CD14-positive monocyte (primary cell): Measurements from ENCODE around the gene ZCWPW1. TPM values are rescaled to one million over a fixed set of nuclear protein-coding genes. Genes with fewer than 3 reads are reported as not detected.
A peak's percentile ranks its signal among the peaks of the same experiment; 100 is the strongest.

Source experiments
- DNase-seq, 3 donors: peaks; one replicate each; pipeline ENCODE4 v3.0.0-alpha.2; 2011 to 2022
- H2AFZ ChIP-seq: 2 replicates; pipeline ENCODE4 v1.6.0; 2012; ENCODE audit warnings: mild to moderate bottlenecking, low read depth, low read length, inconsistent platforms; ENCODE audit not compliant: insufficient read depth, poor library complexity, severe bottlenecking
- H3K27ac ChIP-seq, 2 donors: 1 replicate in 1 of 2; 2 replicates in 1 of 2; pipeline ENCODE4 v1.5.1; 2012 to 2013; ENCODE audit warnings: low read length in 2 of 2, control low read depth in 1 of 2, inconsistent platforms in 1 of 2, low read depth in 1 of 2, mild to moderate bottlenecking in 1 of 2
- H3K27me3 ChIP-seq, 2 donors: one replicate each; pipeline versions ENCODE4 v1.6.0 to v1.6.1; 2011 to 2013; ENCODE audit warnings: low read length in 2 of 2; ENCODE audit not compliant: control insufficient read depth in 2 of 2, insufficient read depth in 2 of 2
- H3K36me3 ChIP-seq, 2 donors: replicated peaks in 1 of 2; 1 replicate in 1 of 2; 2 replicates in 1 of 2; pipeline versions ENCODE4 v1.5.1 to v1.6.1; 2012 to 2013; ENCODE audit warnings: low read length in 2 of 2, control low read depth in 1 of 2, inconsistent platforms in 1 of 2, mild to moderate bottlenecking in 1 of 2; ENCODE audit not compliant: insufficient read depth in 2 of 2, control insufficient read depth in 1 of 2
- H3K4me1 ChIP-seq, 2 donors: 1 replicate in 1 of 2; 2 replicates in 1 of 2; pipeline versions ENCODE4 v1.5.1 to v1.6.1; 2012 to 2013; ENCODE audit warnings: low read length in 2 of 2, control low read depth in 1 of 2, inconsistent platforms in 1 of 2, mild to moderate bottlenecking in 1 of 2, moderate library complexity in 1 of 2; ENCODE audit not compliant: insufficient read depth in 2 of 2, control insufficient read depth in 1 of 2
- H3K4me2 ChIP-seq: replicated peaks from 2 replicates; pipeline ENCODE3; 2012; ENCODE audit warnings: low read length, moderate library complexity, mild to moderate bottlenecking; ENCODE audit not compliant: poor library complexity, severe bottlenecking; ENCODE audit errors: extremely low read depth
- H3K4me3 ChIP-seq, 3 experiments: fragments of 200-600 bp in 1 of 3; sonication (generic) in 1 of 3; replicated peaks in 1 of 3; 1 replicate in 2 of 3; 2 replicates in 1 of 3; pipeline ENCODE4 v1.5.1; 2011 to 2013; ENCODE audit warnings: low read length in 3 of 3, mild to moderate bottlenecking in 3 of 3, control low read depth in 2 of 3, low read depth in 2 of 3, inconsistent platforms in 1 of 3, moderate library complexity in 1 of 3
- H3K79me2 ChIP-seq: 2 replicates; pipeline ENCODE4 v1.6.0; 2012; ENCODE audit warnings: mild to moderate bottlenecking, control low read depth, inconsistent platforms, low read length, moderate library complexity; ENCODE audit not compliant: insufficient read depth
- H3K9ac ChIP-seq: 2 replicates; pipeline ENCODE4 v1.6.0; 2017; ENCODE audit warnings: low read length, mild to moderate bottlenecking; ENCODE audit not compliant: insufficient read depth, poor library complexity, severe bottlenecking
- H3K9me3 ChIP-seq, 2 donors: replicated peaks in 1 of 2; 1 replicate in 1 of 2; 2 replicates in 1 of 2; pipeline versions ENCODE4 v1.5.1 to v1.6.1; 2012 to 2013; ENCODE audit warnings: low read length in 2 of 2, control low read depth in 1 of 2; ENCODE audit not compliant: control insufficient read depth in 1 of 2, insufficient read depth in 1 of 2
- H4K20me1 ChIP-seq: 2 replicates; pipeline ENCODE4 v1.6.0; 2012; ENCODE audit warnings: mild to moderate bottlenecking, low read length, control low read depth, moderate library complexity; ENCODE audit not compliant: insufficient read depth
- H3K27ac Mint-ChIP-seq, 7 donors: one replicate each; pipeline ENCODE4 v1.8.0; 2020; ENCODE audit warnings: mild to moderate bottlenecking in 7 of 7, mixed read lengths in 7 of 7, moderate library complexity in 6 of 7, inconsistent platforms in 2 of 7
- H3K27me3 Mint-ChIP-seq, 3 donors: one replicate each; pipeline ENCODE4 v1.8.0; 2021 to 2022; ENCODE audit warnings: low read depth in 3 of 3, mild to moderate bottlenecking in 3 of 3, mixed read lengths in 3 of 3, moderate library complexity in 3 of 3, inconsistent platforms in 1 of 3
- H3K36me3 Mint-ChIP-seq, 2 donors: one replicate each; pipeline ENCODE4 v1.8.0; 2020; ENCODE audit warnings: mixed read lengths in 2 of 2, inconsistent platforms in 1 of 2, mild to moderate bottlenecking in 1 of 2
- H3K4me1 Mint-ChIP-seq: one replicate; pipeline ENCODE4 v1.8.0; 2020; ENCODE audit warnings: mild to moderate bottlenecking, mixed read lengths
- H3K4me3 Mint-ChIP-seq, 2 donors: one replicate each; pipeline ENCODE4 v1.8.0; 2020; ENCODE audit warnings: mild to moderate bottlenecking in 2 of 2, mixed read lengths in 2 of 2, moderate library complexity in 1 of 2
- H3K9me3 Mint-ChIP-seq, 7 donors: one replicate each; pipeline ENCODE4 v1.8.0; 2020 to 2022; ENCODE audit warnings: mixed read lengths in 7 of 7, mild to moderate bottlenecking in 6 of 7, moderate library complexity in 6 of 7, inconsistent platforms in 2 of 7
- WGBS: methylation state at CpG from one replicate; pipeline ENCODE4 v1.1.5; 2013; ENCODE audit warnings: missing lambda C conversion rate; ENCODE audit not compliant: insufficient coverage; 5-methylcytosine and 5-hydroxymethylcytosine counted together
- intact Hi-C, 2 donors: fragments of 100-400 bp; cut with micrococcal nuclease; formaldehyde crosslinking; loops; one replicate each; pipeline versions ENCODE4 v1.15.0 to v1.15.1; 2023
- polyA plus RNA-seq, 3 donors: library from polyadenylated mRNA; depleted of rRNA in 1 of 3; unstranded in 2 of 3; stranded (reverse) in 1 of 3; fragments of 300-500 nt in 2 of 3; fragments of >200 nt in 1 of 3; fragmentation: Illumina TruSeq in 2 of 3; gene quantifications; 1 replicate in 2 of 3; 2 replicates in 1 of 3; pipeline ENCODE4 v1.2.3, GENCODE V29; 2012 to 2021
- TF ChIP-seq, protein P1 (sequence below): fragments of 200-600 bp; IDR thresholded peaks from one replicate; pipeline ENCODE4 v1.8.0; 2022; ENCODE audit warnings: antibody characterized with exemption, mild to moderate bottlenecking

ZCWPW1 gene
- polyA plus RNA-seq, 3 donors, result 0.60 to 1.9 (median 1.2) TPM

DNA sequence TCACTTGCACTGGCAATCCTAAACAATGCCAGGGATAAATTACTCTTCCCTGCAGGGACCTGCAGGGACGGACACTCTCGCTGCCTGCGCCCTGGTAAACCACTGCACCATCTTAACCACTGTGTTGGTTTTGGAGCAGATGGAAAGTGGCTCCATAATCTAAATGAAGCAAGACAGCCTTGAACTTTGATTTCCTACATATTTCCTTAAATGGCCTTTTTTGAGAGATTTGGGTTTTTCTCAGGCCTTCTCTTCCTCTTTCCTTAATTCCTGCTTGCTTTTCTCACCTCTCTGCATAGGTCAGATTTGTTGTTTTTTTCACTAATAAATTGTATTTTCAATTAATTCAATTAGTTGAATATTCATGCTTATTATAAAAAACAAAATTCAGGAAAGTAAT lies 52.4 kb downstream of the ZCWPW1 start:
- Mint-ChIP-seq H3K9me3 (no peaks in the 10 kb centered on the region), H3K27ac (peak overlapping the region; percentile 99 to 100 (median 99)), H3K4me3 (peak overlapping the region; percentile 96 to 98), H3K4me1 (peaks cover 87% of the 10 kb centered on the region), H3K36me3 (peaks cover 35 to 52% of the 10 kb centered on the region in 2 donors), H3K27me3 (peaks cover 0 to 6% (median 0%) of the 10 kb centered on the region in 3 donors)
- Histone ChIP-seq H3K79me2 (peaks cover 84% of the 10 kb centered on the region), H3K27me3 (no peaks in the 10 kb centered on the region), H3K36me3 (peaks cover 8 to 36% of the 10 kb centered on the region in 2 donors), H3K9ac (no peak overlapping the region), H3K4me2 (peak overlapping the region; percentile 100), H3K4me1 (peaks cover 93 to 99% of the 10 kb centered on the region in 2 donors), H2AFZ (no peak overlapping the region), H3K9me3 (no peaks in the 10 kb centered on the region), H3K27ac (peak overlapping the region; percentile 98 to 99), H3K4me3 (peak overlapping the region; percentile 88 to 94 (median 89)), H4K20me1 (peaks cover 8% of the 10 kb centered on the region)
- intact Hi-C loops, result loop anchor here in 1 of 2 donors (5.0 kb wide), 1 partner anchor 36 kb away; no protein-coding TSS in a partner anchor
- TF ChIP-seq, protein P1, sequence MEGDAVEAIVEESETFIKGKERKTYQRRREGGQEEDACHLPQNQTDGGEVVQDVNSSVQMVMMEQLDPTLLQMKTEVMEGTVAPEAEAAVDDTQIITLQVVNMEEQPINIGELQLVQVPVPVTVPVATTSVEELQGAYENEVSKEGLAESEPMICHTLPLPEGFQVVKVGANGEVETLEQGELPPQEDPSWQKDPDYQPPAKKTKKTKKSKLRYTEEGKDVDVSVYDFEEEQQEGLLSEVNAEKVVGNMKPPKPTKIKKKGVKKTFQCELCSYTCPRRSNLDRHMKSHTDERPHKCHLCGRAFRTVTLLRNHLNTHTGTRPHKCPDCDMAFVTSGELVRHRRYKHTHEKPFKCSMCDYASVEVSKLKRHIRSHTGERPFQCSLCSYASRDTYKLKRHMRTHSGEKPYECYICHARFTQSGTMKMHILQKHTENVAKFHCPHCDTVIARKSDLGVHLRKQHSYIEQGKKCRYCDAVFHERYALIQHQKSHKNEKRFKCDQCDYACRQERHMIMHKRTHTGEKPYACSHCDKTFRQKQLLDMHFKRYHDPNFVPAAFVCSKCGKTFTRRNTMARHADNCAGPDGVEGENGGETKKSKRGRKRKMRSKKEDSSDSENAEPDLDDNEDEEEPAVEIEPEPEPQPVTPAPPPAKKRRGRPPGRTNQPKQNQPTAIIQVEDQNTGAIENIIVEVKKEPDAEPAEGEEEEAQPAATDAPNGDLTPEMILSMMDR, result no peak
- no CpG with 5 or more reads among the region's 3 CpGs for WGBS
- no peak for DNase-seq

GRCh38 chr7:100374601-100375000 lies 53.9 kb downstream of the ZCWPW1 start:
- 48% methylated on average over 5 of the region's 5 CpGs for WGBS
- H3K27ac ChIP-seq, result peak overlapping the region; percentile 98 to 99
- Mint-ChIP-seq H3K27ac (peak overlapping the region; percentile 99 to 100 (median 99)), H3K4me1 (peaks cover 87% of the 10 kb centered on the region), H3K36me3 (peaks cover 35 to 49% of the 10 kb centered on the region in 2 donors), H3K9me3 (no peaks in the 10 kb centered on the region), H3K4me3 (peak overlapping the region; percentile 96 to 98), H3K27me3 (peaks cover 0 to 6% (median 0%) of the 10 kb centered on the region in 3 donors)
- no peaks in the 10 kb centered on the region for H3K9me3 ChIP-seq
- peak overlapping the region; percentile 87 for H3K9ac ChIP-seq
- H3K4me2 ChIP-seq, result peak overlapping the region; percentile 100
- intact Hi-C loops, result no loop called here
- TF ChIP-seq, protein P1, result no peak
- no peak for DNase-seq
- peaks cover 93 to 99% of the 10 kb centered on the region in 2 donors for H3K4me1 ChIP-seq
- H3K4me3 ChIP-seq, result peak overlapping the region; percentile 88 to 94 (median 89)
- peaks cover 8% of the 10 kb centered on the region for H4K20me1 ChIP-seq
- no peak overlapping the region for H2AFZ ChIP-seq
- H3K79me2 ChIP-seq, result peaks cover 86% of the 10 kb centered on the region
- H3K36me3 ChIP-seq, result peaks cover 8 to 36% of the 10 kb centered on the region in 2 donors
- H3K27me3 ChIP-seq, result no peaks in the 10 kb centered on the region
